Osteoblast (primary cell): ENCODE results near the gene ADCY5. TPM values are rescaled to one million over a fixed set of nuclear protein-coding genes. Genes with fewer than 3 reads are reported as not detected.

Source experiments
- DNase-seq: peaks from one replicate; pipeline ENCODE4 v3.0.0; 2011; ENCODE audit warnings: low spot score, mixed read lengths; ENCODE audit not compliant: insufficient read length; ENCODE audit errors: missing footprints
- H2AFZ ChIP-seq: 2 replicates; pipeline ENCODE4 v1.6.0; 2011; ENCODE audit warnings: mild to moderate bottlenecking, low read length
- H3K27ac ChIP-seq: 2 replicates; pipeline ENCODE4 v1.5.1; 2011; ENCODE audit warnings: mild to moderate bottlenecking, low read depth, low read length, moderate library complexity
- H3K27me3 ChIP-seq: 2 replicates; pipeline ENCODE4 v1.6.0; 2012; ENCODE audit warnings: mild to moderate bottlenecking, control low read depth, inconsistent platforms, low read length, moderate library complexity; ENCODE audit not compliant: insufficient read depth
- H3K36me3 ChIP-seq: 2 replicates; pipeline ENCODE4 v1.5.1; 2011; ENCODE audit warnings: mild to moderate bottlenecking, low read length, control low read depth, moderate library complexity; ENCODE audit not compliant: insufficient read depth
- H3K4me1 ChIP-seq: 2 replicates; pipeline ENCODE4 v1.5.1; 2011; ENCODE audit warnings: mild to moderate bottlenecking, low read length, control low read depth, moderate library complexity; ENCODE audit not compliant: insufficient read depth
- H3K4me2 ChIP-seq: 2 replicates; pipeline ENCODE4 v1.6.0; 2011; ENCODE audit warnings: mild to moderate bottlenecking, low read length; ENCODE audit not compliant: insufficient read depth
- H3K4me3 ChIP-seq: fragments of 200-600 bp; sonication (generic); 3 replicates; pipeline ENCODE4 v1.5.1; 2012; ENCODE audit warnings: mild to moderate bottlenecking, low read length, inconsistent platforms; ENCODE audit not compliant: insufficient read depth
- H3K79me2 ChIP-seq: 2 replicates; pipeline ENCODE4 v1.6.0; 2012; ENCODE audit warnings: mild to moderate bottlenecking, low read length, control low read depth, inconsistent platforms; ENCODE audit not compliant: insufficient read depth
- H3K9me3 ChIP-seq: 2 replicates; pipeline ENCODE4 v1.5.1; 2011; ENCODE audit warnings: low read depth, low read length, control low read depth
- H4K20me1 ChIP-seq: 2 replicates; pipeline ENCODE4 v1.6.0; 2012; ENCODE audit warnings: mild to moderate bottlenecking, low read length, control low read depth; ENCODE audit not compliant: insufficient read depth
- CTCF ChIP-seq: IDR thresholded peaks from 2 replicates; pipeline ENCODE4 v1.5.1; 2011; ENCODE audit warnings: mild to moderate bottlenecking, low read depth, low read length, moderate library complexity; ENCODE audit errors: extremely low read depth
- total RNA-seq: library from RNA; depleted of rRNA; stranded (reverse); fragments of >200 nt; gene quantifications from 2 replicates; pipeline ENCODE4 v1.2.3, GENCODE V29; 2012

The ADCY5 gene
- total RNA-seq, 1 donor, result 0.72 TPM

- H3K4me1 ChIP-seq, result no peaks in the 10 kb centered on the region
- H3K27me3 ChIP-seq, result peaks cover 36% of the 10 kb centered on the region
- DNase-seq, result peak; percentile 62
- no peaks in the 10 kb centered on the region for H3K36me3 ChIP-seq
- peaks cover 7% of the 10 kb centered on the region for H4K20me1 ChIP-seq
- no peak overlapping the region for H2AFZ ChIP-seq
- no peak overlapping the region for H3K4me3 ChIP-seq
- no peak overlapping the region for H3K27ac ChIP-seq
- no peaks in the 10 kb centered on the region for H3K79me2 ChIP-seq
- no peak for TF ChIP-seq CTCF
- no peaks in the 10 kb centered on the region for H3K9me3 ChIP-seq
- H3K4me2 ChIP-seq, result no peak overlapping the region
Measured at GRCh38 chr3:123329636-123330340, 119.1 kb downstream of the ADCY5 start.

- Histone ChIP-seq H2AFZ (no peak overlapping the region), H3K36me3 (no peaks in the 10 kb centered on the region), H3K27me3 (peaks cover 35% of the 10 kb centered on the region), H3K4me2 (no peak overlapping the region), H3K27ac (no peak overlapping the region), H3K4me3 (no peak overlapping the region), H3K4me1 (no peaks in the 10 kb centered on the region), H4K20me1 (peaks cover 7% of the 10 kb centered on the region), H3K79me2 (no peaks in the 10 kb centered on the region), H3K9me3 (no peaks in the 10 kb centered on the region)
- DNase-seq, result peak; percentile 99
- TF ChIP-seq CTCF, result peak; percentile 79
Measured at GRCh38 chr3:123328851-123329635, 119.8 kb downstream of the ADCY5 start.

- Histone ChIP-seq H3K27me3 (peaks cover 38% of the 10 kb centered on the region), H3K9me3 (no peaks in the 10 kb centered on the region), H3K4me3 (no peak overlapping the region), H3K79me2 (no peaks in the 10 kb centered on the region), H4K20me1 (peaks cover 7% of the 10 kb centered on the region), H3K27ac (no peak overlapping the region), H3K36me3 (no peaks in the 10 kb centered on the region), H3K4me1 (no peaks in the 10 kb centered on the region), H2AFZ (no peak overlapping the region), H3K4me2 (no peak overlapping the region)
- no peak for TF ChIP-seq CTCF
- peak; percentile 60 for DNase-seq
Measured at GRCh38 chr3:123327956-123328850, 120.7 kb downstream of the ADCY5 start.
